Measurements from ENCODE around the gene IGF2R.

DNA sequence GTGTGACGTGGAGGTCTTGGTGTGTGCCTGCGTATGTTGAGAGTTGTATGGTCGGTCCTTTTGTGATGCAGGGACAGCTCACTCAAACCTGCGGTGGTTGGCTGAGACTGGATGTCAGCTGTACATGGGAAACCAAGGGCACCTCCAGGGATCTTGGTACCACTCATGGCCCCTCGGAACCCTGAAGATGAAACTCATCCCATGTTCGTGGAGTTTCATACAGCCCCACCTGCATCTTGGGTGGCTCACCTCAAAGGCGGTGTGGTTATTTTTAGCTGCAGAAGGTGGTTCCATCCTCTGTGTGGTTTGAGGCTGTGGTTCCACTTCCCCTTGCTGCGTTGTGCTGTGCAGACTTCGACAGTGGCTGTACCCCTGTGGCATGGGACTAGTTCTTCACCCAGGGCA is 100.2 kb downstream of the IGF2R start:
- TF ChIP-seq, protein P1, sequence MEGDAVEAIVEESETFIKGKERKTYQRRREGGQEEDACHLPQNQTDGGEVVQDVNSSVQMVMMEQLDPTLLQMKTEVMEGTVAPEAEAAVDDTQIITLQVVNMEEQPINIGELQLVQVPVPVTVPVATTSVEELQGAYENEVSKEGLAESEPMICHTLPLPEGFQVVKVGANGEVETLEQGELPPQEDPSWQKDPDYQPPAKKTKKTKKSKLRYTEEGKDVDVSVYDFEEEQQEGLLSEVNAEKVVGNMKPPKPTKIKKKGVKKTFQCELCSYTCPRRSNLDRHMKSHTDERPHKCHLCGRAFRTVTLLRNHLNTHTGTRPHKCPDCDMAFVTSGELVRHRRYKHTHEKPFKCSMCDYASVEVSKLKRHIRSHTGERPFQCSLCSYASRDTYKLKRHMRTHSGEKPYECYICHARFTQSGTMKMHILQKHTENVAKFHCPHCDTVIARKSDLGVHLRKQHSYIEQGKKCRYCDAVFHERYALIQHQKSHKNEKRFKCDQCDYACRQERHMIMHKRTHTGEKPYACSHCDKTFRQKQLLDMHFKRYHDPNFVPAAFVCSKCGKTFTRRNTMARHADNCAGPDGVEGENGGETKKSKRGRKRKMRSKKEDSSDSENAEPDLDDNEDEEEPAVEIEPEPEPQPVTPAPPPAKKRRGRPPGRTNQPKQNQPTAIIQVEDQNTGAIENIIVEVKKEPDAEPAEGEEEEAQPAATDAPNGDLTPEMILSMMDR (IDR thresholded peaks at IDR 0.05; ENCODE audit: low read length), result no peak
- no peak for TF ChIP-seq EZH2phosphoT487 (IDR thresholded peaks at IDR 0.05; ENCODE audit: low read length)

Data from MM.1S (cell line).